Measurements from ENCODE around the gene VWA1. TPM values are rescaled to one million over a fixed set of nuclear protein-coding genes. Genes with fewer than 3 reads are reported as not detected.
"Not testable (repeated sequence)": the region's sequence is repeated elsewhere in the genome, so short reads cannot be mapped to it uniquely, and the experiment has no call there.

VWA1 gene
- total RNA-seq, 1 donor from 2014 or later, result 83.3 TPM

DNA sequence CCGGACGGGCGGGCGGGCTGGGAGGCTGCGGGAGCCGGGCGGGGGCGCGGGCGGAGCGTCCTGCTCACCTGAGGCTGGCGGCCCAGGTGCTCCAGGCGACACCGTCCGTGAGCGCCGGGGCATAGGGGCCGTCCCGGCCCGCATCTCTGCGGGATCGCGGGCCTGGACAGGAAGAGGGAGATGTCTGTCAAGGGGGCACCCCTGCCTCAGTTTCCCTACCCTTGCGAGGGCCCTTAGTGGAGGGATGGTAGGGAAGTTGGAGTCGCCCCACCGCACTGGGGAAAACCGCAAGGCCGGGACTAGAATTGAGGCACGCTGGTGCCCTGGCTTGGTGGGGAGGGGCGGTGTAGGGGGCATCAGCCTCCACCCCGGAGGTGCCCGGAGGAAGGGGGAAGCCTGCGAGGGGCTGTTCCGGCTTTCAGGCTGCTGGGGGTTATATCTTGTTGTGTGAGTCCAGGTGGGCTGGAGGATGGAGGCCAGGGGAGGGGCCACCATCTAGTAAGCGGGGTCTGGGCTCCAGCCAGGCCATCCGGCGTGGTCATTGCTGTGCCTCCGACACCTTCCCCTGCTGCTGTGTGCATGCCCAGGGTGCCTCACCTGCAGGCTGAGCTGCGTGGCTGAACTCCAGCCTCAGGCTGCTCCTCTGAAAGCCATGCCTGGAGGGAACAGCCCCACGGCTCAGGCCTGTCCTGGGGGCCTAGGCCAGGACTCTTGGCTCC lies 580 bp downstream of the VWA1 start:
- DNase-seq (ENCODE audit: low spot score), result no peak

DNA sequence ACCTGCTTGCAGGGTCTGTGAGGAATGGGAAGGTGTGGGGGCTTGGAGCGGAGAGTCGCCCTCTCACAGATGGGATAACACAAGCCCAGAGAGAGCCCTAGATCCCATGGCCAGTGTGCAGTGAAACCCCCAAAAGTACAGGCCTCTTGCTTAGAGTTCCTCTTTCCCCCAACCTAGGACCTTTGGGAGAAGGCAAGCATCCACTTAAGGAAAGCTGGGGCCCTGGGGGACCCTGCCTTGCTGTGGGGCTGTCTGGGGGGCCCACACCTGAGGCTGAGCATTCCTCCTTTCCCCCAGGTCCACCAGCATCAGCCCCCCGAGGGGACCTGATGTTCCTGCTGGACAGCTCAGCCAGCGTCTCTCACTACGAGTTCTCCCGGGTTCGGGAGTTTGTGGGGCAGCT lies 1.1 kb downstream of the VWA1 start:
- DNase-seq (ENCODE audit: low spot score), result no peak

DNA sequence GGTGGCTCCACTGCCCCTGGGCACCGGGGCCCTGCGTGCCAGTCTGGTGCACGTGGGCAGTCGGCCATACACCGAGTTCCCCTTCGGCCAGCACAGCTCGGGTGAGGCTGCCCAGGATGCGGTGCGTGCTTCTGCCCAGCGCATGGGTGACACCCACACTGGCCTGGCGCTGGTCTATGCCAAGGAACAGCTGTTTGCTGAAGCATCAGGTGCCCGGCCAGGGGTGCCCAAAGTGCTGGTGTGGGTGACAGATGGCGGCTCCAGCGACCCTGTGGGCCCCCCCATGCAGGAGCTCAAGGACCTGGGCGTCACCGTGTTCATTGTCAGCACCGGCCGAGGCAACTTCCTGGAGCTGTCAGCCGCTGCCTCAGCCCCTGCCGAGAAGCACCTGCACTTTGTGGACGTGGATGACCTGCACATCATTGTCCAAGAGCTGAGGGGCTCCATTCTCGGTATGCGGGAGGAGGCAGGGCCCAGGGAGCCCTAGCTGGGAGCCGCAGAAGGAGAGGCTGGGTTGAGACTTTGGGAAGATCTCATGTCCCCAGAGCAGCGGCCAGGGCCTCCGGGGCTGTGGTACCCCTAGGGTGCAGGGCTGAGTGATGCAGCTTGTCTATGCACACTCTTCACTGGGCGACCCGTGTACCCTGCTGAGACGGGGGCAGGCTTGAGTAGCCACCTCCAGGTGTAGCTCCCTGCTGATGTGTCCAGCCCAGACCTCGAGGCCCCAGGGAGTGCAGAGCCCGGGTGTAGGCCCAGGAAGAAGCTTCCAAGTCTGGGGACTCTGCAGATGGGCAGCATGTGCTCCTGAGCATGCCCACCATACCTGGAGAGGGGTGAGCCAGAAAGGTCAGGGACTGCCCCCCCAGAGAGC lies 1.8 kb downstream of the VWA1 start:
- DNase-seq (ENCODE audit: low spot score), result no peak

- no peak for DNase-seq (ENCODE audit: low spot score)
Observed at GRCh38 chr1:1437904-1438376, 2.5 kb downstream of the VWA1 start.

DNA sequence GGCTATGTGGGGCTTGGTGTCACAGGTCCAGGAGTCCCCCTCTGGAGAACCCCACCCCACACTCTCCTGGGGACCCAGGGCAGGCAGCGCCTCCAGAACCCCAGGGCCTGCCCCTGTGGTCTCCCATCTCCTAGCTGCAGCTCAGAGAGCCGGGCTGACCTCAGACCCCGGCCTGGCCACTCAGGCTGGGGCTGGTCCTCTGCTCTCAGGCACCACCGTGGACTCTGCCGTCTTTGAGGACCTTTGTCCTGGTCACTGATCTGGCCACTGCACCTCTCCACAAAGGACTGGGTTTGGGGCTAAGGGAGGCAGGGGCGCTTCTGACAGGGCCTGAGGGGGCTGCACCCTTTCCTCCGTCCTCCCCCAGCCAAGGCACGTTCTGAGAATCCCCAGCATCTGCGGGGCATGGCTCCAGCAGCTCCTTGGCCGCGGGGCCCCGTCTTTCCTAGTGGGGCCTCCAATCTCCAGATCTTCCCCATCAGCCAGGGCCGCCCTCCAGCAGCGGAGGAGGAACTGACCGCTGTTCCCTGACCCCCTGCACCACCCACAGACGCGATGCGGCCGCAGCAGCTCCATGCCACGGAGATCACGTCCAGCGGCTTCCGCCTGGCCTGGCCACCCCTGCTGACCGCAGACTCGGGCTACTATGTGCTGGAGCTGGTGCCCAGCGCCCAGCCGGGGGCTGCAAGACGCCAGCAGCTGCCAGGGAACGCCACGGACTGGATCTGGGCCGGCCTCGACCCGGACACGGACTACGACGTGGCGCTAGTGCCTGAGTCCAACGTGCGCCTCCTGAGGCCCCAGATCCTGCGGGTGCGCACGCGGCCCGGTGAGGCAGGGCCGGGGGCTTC lies 3.3 kb downstream of the VWA1 start:
- no peak for DNase-seq (ENCODE audit: low spot score)

- no peak for DNase-seq (ENCODE audit: low spot score)
Observed at GRCh38 chr1:1439546-1440261, 4.2 kb downstream of the VWA1 start.

DNA sequence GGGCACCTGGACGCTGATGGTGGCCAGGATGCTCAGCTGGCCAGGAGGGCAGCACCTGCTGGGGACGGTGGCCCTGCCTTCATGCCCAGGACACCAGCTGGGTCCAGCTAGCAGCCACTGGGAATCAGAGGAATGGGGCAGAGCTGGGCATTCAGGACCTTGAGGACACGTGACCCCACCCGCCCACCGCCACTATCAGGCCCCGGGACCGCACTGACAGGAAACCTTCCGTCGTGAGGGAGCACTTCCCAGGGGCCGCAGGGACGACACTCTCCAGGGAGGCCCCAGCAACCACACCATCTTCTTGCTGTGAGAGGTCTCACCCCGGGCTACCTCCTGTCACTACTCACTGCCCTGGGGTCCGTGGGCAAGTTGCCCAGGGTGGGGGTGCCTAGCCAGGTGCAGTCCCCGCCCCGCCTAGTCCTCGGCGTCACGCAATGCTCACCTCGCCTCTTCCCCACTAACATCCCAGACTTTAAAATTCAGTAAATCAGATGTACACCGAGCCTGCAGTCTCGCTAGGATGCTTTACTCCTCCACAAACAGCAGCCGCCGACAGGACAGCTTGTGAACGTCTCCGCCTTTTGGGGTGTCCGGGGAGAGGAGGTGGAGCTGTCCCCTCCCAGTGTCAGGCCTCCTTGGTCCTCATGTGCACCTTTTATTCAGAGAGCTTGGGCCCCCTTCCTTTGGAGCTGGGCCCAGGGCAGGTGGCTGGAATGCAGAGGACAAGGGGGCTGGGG lies 4.9 kb downstream of the VWA1 start:
- DNase-seq (ENCODE audit: low spot score), result no peak

- DNase-seq (ENCODE audit: low spot score), result no peak
Observed at GRCh38 chr1:1441002-1441888, 5.8 kb downstream of the VWA1 start.

- DNase-seq (ENCODE audit: low spot score), result no peak
Observed at GRCh38 chr1:1442069-1442770, 6.7 kb downstream of the VWA1 start.

DNA sequence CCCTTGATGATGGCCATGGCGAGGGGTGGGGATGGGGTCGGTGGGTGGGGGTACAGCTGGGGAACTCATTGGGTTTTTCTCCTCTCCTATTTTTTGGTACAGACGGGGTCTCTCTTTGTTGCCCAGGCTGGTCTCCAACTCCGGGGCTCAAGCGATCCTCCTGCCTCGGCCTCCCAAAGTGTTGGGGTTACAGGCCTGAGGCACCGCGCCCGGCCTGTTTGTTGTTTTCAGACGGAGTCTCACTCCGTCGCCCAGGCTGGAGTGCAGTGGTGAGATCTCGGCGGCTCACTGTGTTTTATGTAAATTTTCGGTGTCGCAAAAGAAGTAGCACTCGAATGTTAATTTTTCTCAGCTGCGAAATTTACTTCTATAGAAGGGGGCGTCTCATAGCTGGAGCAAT lies 11.1 kb downstream of the VWA1 start:
- DNase-seq (ENCODE audit: low spot score), result not testable (repeated sequence)

DNA sequence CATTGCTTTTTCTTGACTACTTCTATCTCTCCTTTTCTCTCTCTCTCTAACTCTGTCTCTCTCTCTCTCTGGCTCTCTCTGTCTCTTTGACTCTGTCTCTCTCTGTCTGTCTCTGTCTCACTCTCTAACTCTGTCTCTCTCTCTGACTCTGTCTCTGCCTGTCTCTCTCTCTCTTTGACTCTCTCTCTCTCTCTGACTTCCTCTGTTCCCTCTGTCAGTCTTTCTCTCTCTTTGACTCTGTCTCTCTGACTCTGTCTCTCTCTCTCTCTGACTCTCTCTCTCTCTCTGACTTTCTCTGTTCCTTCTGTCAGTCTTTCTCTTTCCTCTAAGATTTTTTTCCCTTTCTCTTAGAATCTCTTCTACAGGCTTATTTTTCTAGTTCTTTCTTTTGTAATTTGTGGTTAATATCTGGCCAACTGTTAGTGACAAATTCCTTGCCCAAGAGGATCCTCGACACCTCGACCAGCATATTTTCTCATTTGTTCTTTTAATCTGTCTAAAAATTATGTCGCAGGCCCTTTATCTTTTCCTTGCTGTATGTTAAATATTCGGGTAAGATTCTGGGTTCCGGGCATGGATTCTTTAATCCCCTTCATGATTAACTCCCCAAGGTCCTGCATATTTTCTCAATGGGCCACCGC lies 13.7 kb downstream of the VWA1 start, which contains the start of gene ATAD3C:
TSS of gene ATAD3C (plus strand) at position 591 of the 641 bp plus-strand sequence. CDS start 995 bp downstream, outside the sequence.
- no peak for DNase-seq (ENCODE audit: low spot score)

DNA sequence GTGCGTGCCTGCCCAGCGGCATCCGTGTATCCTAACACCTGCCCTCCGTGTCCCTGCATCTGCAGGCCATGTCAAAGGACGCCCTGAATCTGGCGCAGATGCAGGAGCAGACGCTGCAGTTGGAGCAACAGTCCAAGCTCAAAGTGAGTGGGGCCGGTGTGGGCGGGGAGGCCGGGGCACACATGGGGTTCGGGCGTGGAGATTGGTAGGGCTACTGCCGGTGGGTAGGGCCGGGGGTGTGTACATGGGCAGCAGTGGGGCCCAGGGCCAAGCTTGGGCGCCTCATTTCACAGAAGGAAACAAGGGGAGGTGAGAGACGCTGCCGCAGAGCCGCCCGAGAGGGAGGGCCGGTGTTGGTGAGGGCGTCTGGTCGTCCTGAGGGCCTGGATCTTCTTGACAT lies 15.1 kb downstream of the VWA1 start:
- DNase-seq (ENCODE audit: low spot score), result not testable (repeated sequence)

GRCh38 chr1:1451696-1452364 lies 16.3 kb downstream of the VWA1 start:
- DNase-seq (ENCODE audit: low spot score), result no peak

DNA sequence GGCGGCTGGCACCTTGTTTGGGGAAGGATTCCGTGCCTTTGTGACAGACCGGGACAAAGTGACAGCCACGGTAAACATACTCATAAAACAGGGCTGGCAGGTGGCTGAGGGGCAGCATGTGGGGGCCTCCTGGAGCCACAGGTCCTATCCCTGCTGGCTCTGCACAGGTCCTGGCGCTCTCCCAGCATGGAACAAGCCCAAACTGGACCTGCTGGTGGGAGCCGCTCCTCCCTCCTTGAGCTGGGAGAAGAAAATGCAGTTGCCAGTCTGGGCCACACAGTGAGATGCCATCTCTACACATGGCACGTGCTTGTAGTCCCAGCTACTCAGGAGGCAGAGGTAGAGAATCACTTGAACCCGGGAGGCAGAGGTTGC lies 16.9 kb downstream of the VWA1 start:
- not testable (repeated sequence) for DNase-seq (ENCODE audit: low spot score)

DNA sequence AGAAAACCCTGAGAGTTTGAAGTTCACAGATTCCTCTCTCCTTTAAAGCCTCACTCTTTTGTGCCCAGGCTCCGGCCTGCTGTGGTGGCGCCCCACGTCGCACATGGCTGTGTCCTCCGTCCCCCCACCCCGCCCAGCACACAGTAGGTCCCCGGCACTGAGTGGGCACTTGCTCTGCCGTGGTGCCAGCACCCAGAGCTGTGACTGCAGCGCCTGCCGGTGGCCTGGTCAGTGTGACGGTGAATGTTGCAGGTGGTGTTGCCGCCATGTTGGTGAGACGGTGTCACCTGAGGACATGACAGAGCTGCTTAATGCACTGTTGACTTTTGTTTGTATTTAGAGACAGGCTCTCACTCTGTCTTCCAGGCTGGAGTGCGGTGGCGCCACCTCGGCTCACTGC lies 17.4 kb downstream of the VWA1 start:
- DNase-seq (ENCODE audit: low spot score), result no peak

GRCh38 chr1:1454286-1455056 lies 19.0 kb downstream of the VWA1 start:
- not testable (repeated sequence) for DNase-seq (ENCODE audit: low spot score)

- DNase-seq (ENCODE audit: low spot score), result no peak
Observed at GRCh38 chr1:1455366-1455884, 19.9 kb downstream of the VWA1 start.
